ENCODE measurements around the gene ACADVL. TPM values are rescaled to one million over a fixed set of nuclear protein-coding genes. Genes with fewer than 3 reads are reported as not detected.
A peak's percentile ranks its signal among the peaks of the same experiment; 100 is the strongest.

ACADVL gene
- total RNA-seq, 2 donors from 2014 or later: 369 to 471 TPM

DNA sequence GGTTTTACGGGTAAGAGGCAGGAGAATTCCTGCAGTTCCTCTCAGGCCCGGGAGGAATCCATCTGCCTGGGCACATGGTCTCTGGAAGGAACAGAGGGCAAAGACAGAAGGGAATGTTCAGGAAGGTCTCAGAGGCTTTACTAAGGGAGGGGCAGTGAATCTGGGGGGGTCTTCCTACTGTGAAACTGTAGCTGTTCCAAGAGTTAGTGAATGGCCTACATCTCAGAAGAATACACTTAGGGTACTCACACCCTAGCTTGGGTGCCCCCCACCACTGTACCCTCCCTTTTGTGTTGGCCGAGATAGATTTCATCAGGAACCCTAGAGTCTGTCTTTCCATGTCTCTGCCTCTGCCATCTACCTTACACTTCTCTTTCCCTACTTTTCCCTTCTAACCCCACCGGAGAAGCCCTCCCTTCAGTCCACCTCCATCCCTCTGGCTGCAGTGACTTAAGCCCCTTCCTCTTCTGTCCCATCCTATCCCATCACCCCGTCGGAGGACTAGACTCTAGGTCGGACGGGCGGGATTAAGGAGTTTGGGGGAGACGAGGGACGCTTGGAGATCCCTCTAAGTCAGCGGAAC is 418 bp upstream of the ACADVL start:
- Histone ChIP-seq H3K27me3 (replicated peaks; ENCODE audit: insufficient read depth) (no peaks in the 10 kb centered on the region), H3K9me3 (no peaks in the 10 kb centered on the region), H3K36me3 (peaks cover 9% of the 10 kb centered on the region), H3K4me3 (peak overlapping the region; percentile 83), H3K4me1 (ENCODE audit: control insufficient read depth in 1 of 2, low read depth in 2 of 2) (peaks cover 29 to 54% of the 10 kb centered on the region in 2 donors), H3K27ac (peak overlapping the region; percentile 89 to 90)
- no peak for ATAC-seq (ENCODE audit: insufficient number of reproducible peaks, low FRiP score, low read depth)
- DNase-seq (ENCODE audit: low spot score): no peak
- TF ChIP-seq, protein P1, sequence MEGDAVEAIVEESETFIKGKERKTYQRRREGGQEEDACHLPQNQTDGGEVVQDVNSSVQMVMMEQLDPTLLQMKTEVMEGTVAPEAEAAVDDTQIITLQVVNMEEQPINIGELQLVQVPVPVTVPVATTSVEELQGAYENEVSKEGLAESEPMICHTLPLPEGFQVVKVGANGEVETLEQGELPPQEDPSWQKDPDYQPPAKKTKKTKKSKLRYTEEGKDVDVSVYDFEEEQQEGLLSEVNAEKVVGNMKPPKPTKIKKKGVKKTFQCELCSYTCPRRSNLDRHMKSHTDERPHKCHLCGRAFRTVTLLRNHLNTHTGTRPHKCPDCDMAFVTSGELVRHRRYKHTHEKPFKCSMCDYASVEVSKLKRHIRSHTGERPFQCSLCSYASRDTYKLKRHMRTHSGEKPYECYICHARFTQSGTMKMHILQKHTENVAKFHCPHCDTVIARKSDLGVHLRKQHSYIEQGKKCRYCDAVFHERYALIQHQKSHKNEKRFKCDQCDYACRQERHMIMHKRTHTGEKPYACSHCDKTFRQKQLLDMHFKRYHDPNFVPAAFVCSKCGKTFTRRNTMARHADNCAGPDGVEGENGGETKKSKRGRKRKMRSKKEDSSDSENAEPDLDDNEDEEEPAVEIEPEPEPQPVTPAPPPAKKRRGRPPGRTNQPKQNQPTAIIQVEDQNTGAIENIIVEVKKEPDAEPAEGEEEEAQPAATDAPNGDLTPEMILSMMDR (IDR thresholded peaks at IDR 0.05): no peak

DNA sequence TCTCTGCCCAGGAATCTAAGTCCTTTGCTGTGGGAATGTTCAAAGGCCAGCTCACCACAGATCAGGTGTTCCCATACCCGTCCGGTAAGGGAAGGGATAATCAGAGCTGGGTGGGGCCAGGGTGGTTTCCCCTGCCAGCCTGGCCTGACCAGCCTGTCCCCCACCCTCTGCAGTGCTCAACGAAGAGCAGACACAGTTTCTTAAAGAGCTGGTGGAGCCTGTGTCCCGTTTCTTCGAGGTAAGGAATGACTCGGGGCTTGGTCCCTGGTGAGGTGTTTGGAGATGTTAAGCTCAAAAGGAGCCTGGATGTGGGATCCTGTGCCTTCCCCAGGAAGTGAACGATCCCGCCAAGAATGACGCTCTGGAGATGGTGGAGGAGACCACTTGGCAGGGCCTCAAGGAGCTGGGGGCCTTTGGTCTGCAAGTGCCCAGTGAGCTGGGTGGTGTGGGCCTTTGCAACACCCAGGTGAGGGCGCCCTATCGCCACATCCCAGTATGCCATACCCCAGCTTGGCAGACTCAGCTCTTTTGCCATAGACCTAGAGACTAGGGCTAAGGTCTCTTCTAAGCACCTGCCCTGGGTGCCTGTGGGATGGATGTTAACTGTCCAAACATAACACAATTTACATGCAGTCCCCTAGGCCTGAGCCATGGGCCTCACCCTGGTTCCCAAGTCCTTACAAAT is 997 bp downstream of the ACADVL start:
- ATAC-seq (ENCODE audit: insufficient number of reproducible peaks, low FRiP score, low read depth): no peak
- no peaks in the 10 kb centered on the region for H3K27me3 ChIP-seq (replicated peaks; ENCODE audit: insufficient read depth)

DNA sequence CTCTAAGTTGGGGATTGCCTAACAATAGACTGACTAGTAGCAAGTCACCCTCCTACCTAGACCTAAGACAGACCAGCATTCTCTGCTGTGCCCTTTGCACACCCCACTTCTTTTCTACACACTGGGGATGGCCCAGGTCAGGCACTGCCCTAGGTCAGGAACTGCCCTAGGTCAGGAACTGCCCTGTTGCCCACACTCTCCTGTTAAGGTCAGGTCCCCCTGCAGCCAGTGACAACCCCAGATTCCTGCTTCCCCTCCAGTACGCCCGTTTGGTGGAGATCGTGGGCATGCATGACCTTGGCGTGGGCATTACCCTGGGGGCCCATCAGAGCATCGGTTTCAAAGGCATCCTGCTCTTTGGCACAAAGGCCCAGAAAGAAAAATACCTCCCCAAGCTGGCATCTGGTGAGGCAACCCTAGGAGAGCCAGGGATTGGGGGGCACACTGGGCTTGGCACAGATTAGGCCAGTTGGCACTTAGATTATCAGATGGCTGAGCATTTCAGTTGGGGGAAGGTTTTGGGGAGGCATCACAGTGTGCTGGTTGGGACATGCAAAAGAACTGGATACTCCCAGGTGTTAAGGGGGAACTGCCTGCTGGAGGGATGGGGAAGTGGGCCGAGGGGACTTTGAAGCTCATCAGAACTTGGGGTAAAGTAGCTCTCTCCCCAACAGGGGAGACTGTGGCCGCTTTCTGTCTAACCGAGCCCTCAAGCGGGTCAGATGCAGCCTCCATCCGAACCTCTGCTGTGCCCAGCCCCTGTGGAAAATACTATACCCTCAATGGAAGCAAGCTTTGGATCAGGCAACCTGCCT is 1.7 kb downstream of the ACADVL start:
- H3K27me3 ChIP-seq (replicated peaks; ENCODE audit: insufficient read depth): no peaks in the 10 kb centered on the region
- H3K27ac ChIP-seq: no peak overlapping the region
- no peak for ATAC-seq (ENCODE audit: insufficient number of reproducible peaks, low FRiP score, low read depth)
- TF ChIP-seq, protein P1 (IDR thresholded peaks at IDR 0.05): no peak
- DNase-seq (ENCODE audit: low spot score): no peak
- H3K4me3 ChIP-seq: no peak overlapping the region
- H3K36me3 ChIP-seq: peaks cover 28% of the 10 kb centered on the region
- H3K9me3 ChIP-seq: no peaks in the 10 kb centered on the region
- H3K4me1 ChIP-seq (ENCODE audit: control insufficient read depth in 1 of 2, low read depth in 2 of 2): peaks cover 18 to 42% of the 10 kb centered on the region in 2 donors

More for the DNA sequence above, 997 bp downstream of the ACADVL start:
- H3K4me1 ChIP-seq (ENCODE audit: control insufficient read depth in 1 of 2, low read depth in 2 of 2): peaks cover 25 to 49% of the 10 kb centered on the region in 2 donors
- peaks cover 21% of the 10 kb centered on the region for H3K36me3 ChIP-seq
- DNase-seq (ENCODE audit: low spot score): no peak
- TF ChIP-seq, protein P1 (IDR thresholded peaks at IDR 0.05): peak; percentile 21
- peak overlapping the region; percentile 89 to 90 for H3K27ac ChIP-seq
- peak overlapping the region; percentile 83 for H3K4me3 ChIP-seq
- no peaks in the 10 kb centered on the region for H3K9me3 ChIP-seq

DNA sequence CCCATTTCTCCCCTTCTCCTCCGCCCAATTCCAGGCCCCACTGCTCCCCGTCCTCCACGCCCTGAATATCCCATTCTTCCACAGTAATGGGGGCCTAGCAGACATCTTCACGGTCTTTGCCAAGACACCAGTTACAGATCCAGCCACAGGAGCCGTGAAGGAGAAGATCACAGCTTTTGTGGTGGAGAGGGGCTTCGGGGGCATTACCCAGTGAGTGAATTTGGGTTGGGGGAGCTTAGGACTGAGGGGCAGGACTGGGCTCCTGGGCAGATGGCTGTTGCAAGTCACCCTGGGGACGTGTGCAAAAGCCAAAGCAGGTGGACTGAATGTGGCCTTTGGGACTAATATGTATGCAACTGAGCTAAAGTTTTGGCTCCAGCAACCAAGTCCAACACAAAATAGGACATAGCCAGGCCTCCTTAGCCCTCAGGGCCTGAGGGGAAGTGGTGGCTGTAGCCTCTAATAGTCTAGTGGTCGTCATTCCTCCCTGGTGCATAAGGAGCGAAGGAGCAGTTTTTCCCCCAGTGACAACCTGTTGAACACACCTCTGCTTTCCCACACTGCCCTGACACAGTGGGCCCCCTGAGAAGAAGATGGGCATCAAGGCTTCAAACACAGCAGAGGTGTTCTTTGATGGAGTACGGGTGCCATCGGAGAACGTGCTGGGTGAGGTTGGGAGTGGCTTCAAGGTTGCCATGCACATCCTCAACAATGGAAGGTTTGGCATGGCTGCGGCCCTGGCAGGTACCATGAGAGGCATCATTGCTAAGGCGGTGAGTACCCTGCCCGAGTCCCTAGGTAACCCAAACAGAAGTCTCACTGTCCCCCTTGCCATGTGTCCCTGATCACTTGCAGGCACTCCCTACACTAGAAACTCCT is 2.6 kb downstream of the ACADVL start:
- no peaks in the 10 kb centered on the region for H3K27me3 ChIP-seq (replicated peaks; ENCODE audit: insufficient read depth)
- TF ChIP-seq, protein P1 (IDR thresholded peaks at IDR 0.05): no peak
- H3K4me1 ChIP-seq (ENCODE audit: control insufficient read depth in 1 of 2, low read depth in 2 of 2): peaks cover 12 to 37% of the 10 kb centered on the region in 2 donors
- DNase-seq (ENCODE audit: low spot score) (no peak), ATAC-seq (ENCODE audit: insufficient number of reproducible peaks, low FRiP score, low read depth) (no peak)
- peaks cover 36% of the 10 kb centered on the region for H3K36me3 ChIP-seq
- no peak overlapping the region for H3K4me3 ChIP-seq
- H3K27ac ChIP-seq: no peak overlapping the region
- no peaks in the 10 kb centered on the region for H3K9me3 ChIP-seq
